ENCODE data around the gene SULT2B1.
A peak's percentile ranks its signal among the peaks of the same experiment; 100 is the strongest.

SULT2B1 gene

GRCh38 chr19:48588670-48589401, 36.9 kb downstream of the SULT2B1 start:
- peak overlapping the region in 6 of 10 experiments; percentile 20 to 55 (median 36); a peak in 9 of 20 replicates for H3K4me3 ChIP-seq
- H3K9me3 ChIP-seq (replicated peaks in 1 of 11), result no peaks in the 10 kb centered on the region
- H3K27me3 ChIP-seq, result no peaks in the 10 kb centered on the region
- peaks cover 7 to 52% (median 25%) of the 10 kb centered on the region in 10 experiments for H3K4me1 ChIP-seq
- H3K9ac ChIP-seq, result peak overlapping the region in 8 of 11 experiments; percentile 12 to 62 (median 36); a peak in 10 of 22 replicates
- H3K27ac ChIP-seq, result peak overlapping the region in 4 of 11 experiments; percentile 20 to 42 (median 34); a peak in 6 of 22 replicates
- no peaks in the 10 kb centered on the region for H3K36me3 ChIP-seq
- H3K4me2 ChIP-seq, result peak overlapping the region; percentile 17 to 65 (median 58); a peak in 21 of 22 replicates
- no peak for TF ChIP-seq Cebpa-rat (IDR thresholded peaks at IDR 0.05)
- no peaks in the 10 kb centered on the region for H4K20me1 ChIP-seq

- Histone ChIP-seq H3K4me1 (peaks cover 3 to 48% (median 24%) of the 10 kb centered on the region in 10 experiments; a peak in 17 of 20 replicates), H3K27me3 (no peaks in the 10 kb centered on the region), H4K20me1 (no peaks in the 10 kb centered on the region), H3K27ac (0 out of 22 replicates have a peak overlapping the region, but pooled peaks of 1 of the 11 experiments have one; percentile 32), H3K4me2 (peak overlapping the region in 9 of 11 experiments; percentile 17 to 59 (median 26); a peak in 6 of 22 replicates), H3K36me3 (no peaks in the 10 kb centered on the region), H3K4me3 (no peak overlapping the region), H3K9ac (no peak overlapping the region; a peak in 1 of 22 replicates), H3K9me3 (replicated peaks in 1 of 11) (no peaks in the 10 kb centered on the region)
- TF ChIP-seq Cebpa-rat (IDR thresholded peaks at IDR 0.05), result no peak
These were observed 39.0 kb downstream of the SULT2B1 start for GRCh38 chr19:48591021-48591420.

GRCh38 chr19:48595171-48595570, 43.2 kb downstream of the SULT2B1 start:
- H3K36me3 ChIP-seq, result no peaks in the 10 kb centered on the region
- no peak overlapping the region for H3K4me3 ChIP-seq
- H3K4me1 ChIP-seq, result peaks cover 10 to 55% (median 38%) of the 10 kb centered on the region in 10 experiments
- H3K9ac ChIP-seq, result no peak overlapping the region
- H3K27ac ChIP-seq, result no peak overlapping the region
- H3K27me3 ChIP-seq, result peaks cover 0 to 6% (median 0%) of the 10 kb centered on the region in 11 experiments; a peak in 1 of 22 replicates
- H3K9me3 ChIP-seq (replicated peaks in 1 of 11), result no peaks in the 10 kb centered on the region
- H4K20me1 ChIP-seq, result no peaks in the 10 kb centered on the region
- TF ChIP-seq Cebpa-rat (IDR thresholded peaks at IDR 0.05), result no peak
- no peak overlapping the region for H3K4me2 ChIP-seq

GRCh38 chr19:48595833-48596232, 43.9 kb downstream of the SULT2B1 start:
- H3K4me1 ChIP-seq, result peaks cover 10 to 55% (median 35%) of the 10 kb centered on the region in 10 experiments
- H3K4me2 ChIP-seq, result peak overlapping the region in 5 of 11 experiments; percentile 55 to 61 (median 59); a peak in 7 of 22 replicates
- H3K36me3 ChIP-seq, result no peaks in the 10 kb centered on the region

GRCh38 chr19:48596237-48596636, 44.3 kb downstream of the SULT2B1 start:
- H3K4me2 ChIP-seq, result peak overlapping the region in 10 of 11 experiments; percentile 32 to 77 (median 60); a peak in 14 of 22 replicates
- no peaks in the 10 kb centered on the region for H3K9me3 ChIP-seq (replicated peaks in 1 of 11)

More at GRCh38 chr19:48595833-48596232, 43.9 kb downstream of the SULT2B1 start:
- Histone ChIP-seq H3K4me3 (no peak overlapping the region), H3K27me3 (peaks cover 0 to 6% (median 0%) of the 10 kb centered on the region in 11 experiments; a peak in 1 of 22 replicates), H3K27ac (peak overlapping the region in 2 of 11 experiments; percentile 75 to 76; a peak in 2 of 22 replicates), H3K9ac (no peak overlapping the region; a peak in 1 of 22 replicates), H3K9me3 (replicated peaks in 1 of 11) (no peaks in the 10 kb centered on the region), H4K20me1 (no peaks in the 10 kb centered on the region)
- TF ChIP-seq Cebpa-rat (IDR thresholded peaks at IDR 0.05), result no peak

GRCh38 chr19:48596679-48597465, 44.9 kb downstream of the SULT2B1 start:
- Histone ChIP-seq H3K4me2 (peak overlapping the region; percentile 22 to 77 (median 59)), H3K9ac (peak overlapping the region in 9 of 11 experiments; percentile 40 to 66 (median 57); a peak in 17 of 22 replicates), H3K36me3 (no peaks in the 10 kb centered on the region), H3K27ac (peak overlapping the region in 10 of 11 experiments; percentile 59 to 81 (median 76); a peak in 20 of 22 replicates), H3K27me3 (peaks cover 0 to 6% (median 0%) of the 10 kb centered on the region in 11 experiments; a peak in 1 of 22 replicates), H3K4me3 (peak overlapping the region in 1 of 10 experiments; percentile 28; a peak in 1 of 20 replicates), H3K9me3 (replicated peaks in 1 of 11) (no peaks in the 10 kb centered on the region), H3K4me1 (peaks cover 13 to 45% (median 31%) of the 10 kb centered on the region in 10 experiments), H4K20me1 (no peaks in the 10 kb centered on the region)
- TF ChIP-seq Cebpa-rat (IDR thresholded peaks at IDR 0.05), result no peak

More at GRCh38 chr19:48596237-48596636, 44.3 kb downstream of the SULT2B1 start:
- Histone ChIP-seq H3K27me3 (peaks cover 0 to 6% (median 0%) of the 10 kb centered on the region in 11 experiments; a peak in 1 of 22 replicates), H3K4me3 (no peak overlapping the region), H4K20me1 (no peaks in the 10 kb centered on the region), H3K9ac (peak overlapping the region in 5 of 11 experiments; percentile 55 to 66 (median 57); a peak in 5 of 22 replicates), H3K27ac (peak overlapping the region in 8 of 11 experiments; percentile 69 to 81 (median 76); a peak in 13 of 22 replicates), H3K4me1 (peaks cover 10 to 51% (median 32%) of the 10 kb centered on the region in 10 experiments), H3K36me3 (no peaks in the 10 kb centered on the region)
- no peak for TF ChIP-seq Cebpa-rat (IDR thresholded peaks at IDR 0.05)

GRCh38 chr19:48598996-48599700, 47.2 kb downstream of the SULT2B1 start:
- Histone ChIP-seq H3K27me3 (peaks cover 0 to 6% (median 0%) of the 10 kb centered on the region in 11 experiments; a peak in 1 of 22 replicates), H3K9me3 (replicated peaks in 1 of 11) (no peaks in the 10 kb centered on the region), H3K27ac (no peak overlapping the region), H3K4me2 (peak overlapping the region in 4 of 11 experiments; percentile 18 to 32 (median 21); a peak in 5 of 22 replicates), H3K36me3 (no peaks in the 10 kb centered on the region), H4K20me1 (no peaks in the 10 kb centered on the region), H3K4me3 (no peak overlapping the region), H3K9ac (peak overlapping the region in 1 of 11 experiments; percentile 3; a peak in 1 of 22 replicates), H3K4me1 (peaks cover 19 to 34% (median 27%) of the 10 kb centered on the region in 10 experiments)
- no peak for TF ChIP-seq Cebpa-rat (IDR thresholded peaks at IDR 0.05)
